WTC11 (cell line): ENCODE data around the gene CYP3A4. TPM values are rescaled to one million over a fixed set of nuclear protein-coding genes. Genes with fewer than 3 reads are reported as not detected.
A peak's percentile ranks its signal among the peaks of the same experiment; 100 is the strongest.

Experiments
- ATAC-seq: fragments of 200-7000 bp; cut with Tn5 transposase; 2 replicates; pipeline ENCODE4 v1.10.0; 2021; ENCODE audit warnings: mild to moderate bottlenecking, moderate library complexity
- CTCF ChIA-PET: fragments of 300-600 bp; sonication (Branson Sonifier 250); formaldehyde crosslinking; loops from one replicate; lab custom pipeline; 2021; ENCODE audit warnings: antibody characterized with exemption; lab: Charles Lee
- POLR2A ChIA-PET: fragments of 350-600 bp; sonication (Branson Sonifier 250); formaldehyde crosslinking; loops from one replicate; lab custom pipeline; 2021; ENCODE audit warnings: antibody characterized with exemption; lab: Charles Lee
- DNase-seq: peaks from one replicate; pipeline ENCODE4 v3.0.0; 2021; ENCODE audit warnings: low spot score
- H3K27ac Mint-ChIP-seq: 2 replicates; pipeline ENCODE4 v1.8.0; 2021; ENCODE audit warnings: mixed read lengths
- H3K27me3 Mint-ChIP-seq: 2 replicates; pipeline ENCODE4 v1.8.0; 2021; ENCODE audit warnings: low read depth, mild to moderate bottlenecking, moderate library complexity, mixed read lengths
- H3K36me3 Mint-ChIP-seq: 2 replicates; pipeline ENCODE4 v1.8.0; 2021; ENCODE audit warnings: mixed read lengths
- H3K4me1 Mint-ChIP-seq: 2 replicates; pipeline ENCODE4 v1.8.0; 2022; ENCODE audit warnings: mixed read lengths
- H3K4me3 Mint-ChIP-seq: 2 replicates; pipeline ENCODE4 v1.8.0; 2021; ENCODE audit warnings: mild to moderate bottlenecking, moderate library complexity, mixed read lengths
- H3K9me3 Mint-ChIP-seq: 2 replicates; pipeline ENCODE4 v1.8.0; 2021; ENCODE audit warnings: mixed read lengths
- ARID4B ChIP-seq: sonication (generic); formaldehyde crosslinking; IDR thresholded peaks from 2 replicates; pipeline ENCODE4 v1.8.0; 2023; ENCODE audit warnings: missing genetic modification reagents, mild to moderate bottlenecking, borderline replicate concordance
- GABPB1 ChIP-seq: sonication (generic); formaldehyde crosslinking; IDR thresholded peaks from 2 replicates; pipeline ENCODE4 v1.8.1; 2023; ENCODE audit warnings: mild to moderate bottlenecking, missing genetic modification reagents
- MYBL2 ChIP-seq: sonication (generic); formaldehyde crosslinking; IDR thresholded peaks from 2 replicates; pipeline ENCODE4 v1.8.1; 2023; ENCODE audit warnings: mild to moderate bottlenecking, moderate library complexity, missing genetic modification reagents
- NFATC4 ChIP-seq: fragments of 250-450 bp; sonication (Bioruptor Pico); IDR thresholded peaks from 2 replicates; pipeline ENCODE4 v1.9.0; 2021; ENCODE audit warnings: mild to moderate bottlenecking
- SMAD4 ChIP-seq: sonication (generic); formaldehyde crosslinking; IDR thresholded peaks from 2 replicates; pipeline ENCODE4 v1.8.0; 2022; ENCODE audit warnings: mild to moderate bottlenecking, missing genetic modification reagents
- SOX15 ChIP-seq: fragments of 250-450 bp; sonication (Bioruptor Pico); IDR thresholded peaks from 2 replicates; pipeline ENCODE4 v1.9.0; 2021; ENCODE audit warnings: mild to moderate bottlenecking
- TP53 ChIP-seq: sonication (generic); formaldehyde crosslinking; IDR thresholded peaks from 2 replicates; pipeline ENCODE4 v1.8.1; 2023; ENCODE audit warnings: mild to moderate bottlenecking, missing genetic modification reagents
- ZNF219 ChIP-seq: sonication (generic); formaldehyde crosslinking; IDR thresholded peaks from 2 replicates; pipeline ENCODE4 v1.8.0; 2023; ENCODE audit warnings: missing genetic modification reagents, mild to moderate bottlenecking, borderline replicate concordance
- ZNF263 ChIP-seq: sonication (generic); formaldehyde crosslinking; IDR thresholded peaks from 2 replicates; pipeline ENCODE4 v1.8.1; 2022; ENCODE audit warnings: low read depth, mild to moderate bottlenecking, moderate library complexity, missing genetic modification reagents
- total RNA-seq: library from RNA; stranded (reverse); gene quantifications from 3 replicates; pipeline ENCODE4 v1.2.3, GENCODE V29; 2021
- TF ChIP-seq, protein P1 (sequence below): sonication (generic); formaldehyde crosslinking; IDR thresholded peaks from 2 replicates; pipeline ENCODE4 v1.8.1; 2023; ENCODE audit warnings: mild to moderate bottlenecking, missing genetic modification reagents, moderate library complexity
- TF ChIP-seq, protein P2 (sequence below): sonication (generic); formaldehyde crosslinking; IDR thresholded peaks from 2 replicates; pipeline ENCODE4 v1.8.0; 2022; ENCODE audit warnings: mild to moderate bottlenecking, missing genetic modification reagents

CYP3A4 gene
- total RNA-seq, 1 experiment from 2014 or later: 0.33 TPM

DNA sequence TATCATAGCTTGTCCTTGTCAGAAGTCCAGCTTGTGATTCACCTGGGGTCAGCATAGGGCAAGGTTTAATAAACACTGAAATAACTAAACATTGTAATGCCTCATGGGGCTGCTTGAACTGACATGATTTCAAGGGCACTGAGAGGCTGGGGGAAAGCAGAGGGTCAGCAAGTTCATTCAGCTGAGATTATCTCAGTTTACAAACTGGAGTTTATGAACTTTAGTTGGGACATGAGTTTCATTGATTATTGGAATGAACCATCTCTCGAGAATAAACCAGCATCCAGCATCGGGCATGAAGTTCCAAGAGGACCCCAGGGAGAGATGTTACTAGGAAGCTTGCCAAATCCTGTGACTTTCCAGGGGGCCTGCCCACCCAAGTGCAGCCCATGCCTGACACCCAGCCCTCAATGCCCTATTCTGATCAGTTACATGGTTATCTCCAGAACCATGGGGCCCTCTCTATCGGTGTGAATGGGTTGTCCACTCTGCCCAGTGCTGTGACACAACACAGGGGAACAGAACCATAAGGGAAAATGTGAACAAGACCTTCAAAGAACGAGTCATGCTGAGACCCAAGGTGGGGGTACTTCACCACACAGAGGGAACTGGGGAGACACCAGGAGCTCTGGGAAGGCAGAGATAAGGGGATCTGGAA, 41.1 kb downstream of the CYP3A4 start:
- Mint-ChIP-seq H3K4me3 (no peak overlapping the region), H3K4me1 (peaks cover 13% of the 10 kb centered on the region), H3K27ac (no peak overlapping the region), H3K27me3 (peaks cover 18% of the 10 kb centered on the region), H3K36me3 (0 out of 2 replicates have a peak, but pooled peaks cover 2% of the 10 kb centered on the region), H3K9me3 (peaks cover 14% of the 10 kb centered on the region)
- POLR2A ChIA-PET: no interaction called here
- no peak for DNase-seq
- CTCF ChIA-PET: no interaction called here
- no peak for ATAC-seq
- TF ChIP-seq ZNF219 (CRISPR knock-in tag): no peak
- peak; percentile 72 for TF ChIP-seq GABPB1 (CRISPR knock-in tag)

DNA sequence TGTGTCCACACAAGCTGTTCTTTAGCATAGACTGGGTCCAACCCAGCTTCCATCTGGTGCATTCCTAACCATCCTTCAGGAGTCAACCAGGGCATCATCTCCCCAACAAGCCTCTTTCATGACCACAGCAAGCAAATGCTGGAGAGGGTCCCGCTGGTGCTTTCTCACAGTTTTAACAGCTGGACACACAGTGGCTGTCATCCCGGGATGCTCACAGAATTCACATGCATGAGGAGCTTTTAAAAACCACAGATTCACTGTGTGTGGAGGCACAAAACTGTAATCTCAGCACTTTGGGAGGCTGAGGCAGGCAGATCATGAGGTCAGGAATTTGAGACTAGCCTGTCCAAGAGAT, 42.6 kb downstream of the CYP3A4 start:
- CTCF ChIA-PET: interaction anchor here (1.5 kb wide), 1 partner anchor 216 kb away, joined by 3 read pairs; no protein-coding TSS in a partner anchor
- peaks cover 14% of the 10 kb centered on the region for H3K27me3 Mint-ChIP-seq
- DNase-seq: no peak
- no peak overlapping the region for H3K4me3 Mint-ChIP-seq
- no peak overlapping the region for H3K27ac Mint-ChIP-seq
- H3K36me3 Mint-ChIP-seq: 0 out of 2 replicates have a peak, but pooled peaks cover 2% of the 10 kb centered on the region
- ATAC-seq: no peak
- H3K4me1 Mint-ChIP-seq: peaks cover 24% of the 10 kb centered on the region
- TF ChIP-seq NFATC4 (CRISPR knock-in tag) (no peak), ZNF263 (CRISPR knock-in tag) (no peak), SOX15 (no peak), TP53 (CRISPR knock-in tag) (no peak), SMAD4 (CRISPR knock-in tag) (no peak), ARID4B (CRISPR knock-in tag) (no peak)
- TF ChIP-seq, protein P1, sequence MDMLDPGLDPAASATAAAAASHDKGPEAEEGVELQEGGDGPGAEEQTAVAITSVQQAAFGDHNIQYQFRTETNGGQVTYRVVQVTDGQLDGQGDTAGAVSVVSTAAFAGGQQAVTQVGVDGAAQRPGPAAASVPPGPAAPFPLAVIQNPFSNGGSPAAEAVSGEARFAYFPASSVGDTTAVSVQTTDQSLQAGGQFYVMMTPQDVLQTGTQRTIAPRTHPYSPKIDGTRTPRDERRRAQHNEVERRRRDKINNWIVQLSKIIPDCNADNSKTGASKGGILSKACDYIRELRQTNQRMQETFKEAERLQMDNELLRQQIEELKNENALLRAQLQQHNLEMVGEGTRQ (CRISPR knock-in tag): no peak
- TF ChIP-seq, protein P2, sequence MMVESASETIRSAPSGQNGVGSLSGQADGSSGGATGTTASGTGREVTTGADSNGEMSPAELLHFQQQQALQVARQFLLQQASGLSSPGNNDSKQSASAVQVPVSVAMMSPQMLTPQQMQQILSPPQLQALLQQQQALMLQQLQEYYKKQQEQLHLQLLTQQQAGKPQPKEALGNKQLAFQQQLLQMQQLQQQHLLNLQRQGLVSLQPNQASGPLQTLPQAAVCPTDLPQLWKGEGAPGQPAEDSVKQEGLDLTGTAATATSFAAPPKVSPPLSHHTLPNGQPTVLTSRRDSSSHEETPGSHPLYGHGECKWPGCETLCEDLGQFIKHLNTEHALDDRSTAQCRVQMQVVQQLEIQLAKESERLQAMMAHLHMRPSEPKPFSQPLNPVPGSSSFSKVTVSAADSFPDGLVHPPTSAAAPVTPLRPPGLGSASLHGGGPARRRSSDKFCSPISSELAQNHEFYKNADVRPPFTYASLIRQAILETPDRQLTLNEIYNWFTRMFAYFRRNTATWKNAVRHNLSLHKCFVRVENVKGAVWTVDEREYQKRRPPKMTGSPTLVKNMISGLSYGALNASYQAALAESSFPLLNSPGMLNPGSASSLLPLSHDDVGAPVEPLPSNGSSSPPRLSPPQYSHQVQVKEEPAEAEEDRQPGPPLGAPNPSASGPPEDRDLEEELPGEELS (CRISPR knock-in tag): no peak
- H3K9me3 Mint-ChIP-seq: peaks cover 14% of the 10 kb centered on the region
- POLR2A ChIA-PET: no interaction called here

DNA sequence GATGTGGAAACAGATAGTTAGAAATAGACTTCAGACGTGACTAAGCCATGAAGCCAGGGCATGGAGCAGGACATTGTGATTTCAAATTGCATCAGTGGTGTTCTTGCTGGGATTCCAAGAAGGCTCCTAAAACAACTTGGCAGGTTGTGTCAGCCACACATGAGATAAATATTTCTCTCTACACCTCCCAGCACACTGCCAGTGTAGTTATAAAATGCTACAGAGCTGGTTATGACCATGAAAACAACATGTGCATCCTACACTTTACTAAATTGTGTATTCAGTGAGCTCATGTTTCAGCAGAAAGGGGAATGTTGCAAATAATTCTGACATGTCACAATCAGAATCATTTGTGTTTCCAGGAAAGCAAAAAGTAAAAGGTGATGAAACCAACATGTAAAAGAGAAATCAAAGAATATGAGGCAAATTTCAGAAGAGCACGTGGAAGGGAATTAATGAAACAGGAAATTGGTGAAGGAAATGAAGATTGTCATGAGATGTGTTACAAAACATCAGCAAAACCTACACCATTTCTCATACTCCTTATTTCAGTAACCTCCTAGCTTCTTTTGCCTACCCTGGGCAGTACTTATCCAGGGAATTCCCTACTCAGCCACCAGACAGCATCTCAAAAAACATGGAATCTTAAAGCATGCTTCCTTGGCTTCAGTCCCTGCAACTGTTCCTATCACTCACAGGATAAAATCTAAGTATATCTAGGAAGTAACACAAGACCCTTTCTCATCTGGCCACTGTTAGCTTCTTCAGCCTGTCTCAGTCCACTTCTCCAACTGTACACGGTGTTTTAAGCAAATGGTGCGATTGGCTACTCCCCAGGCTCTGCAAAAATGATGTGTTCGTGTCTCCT, 43.2 kb downstream of the CYP3A4 start:
- no peak overlapping the region for H3K4me3 Mint-ChIP-seq
- H3K9me3 Mint-ChIP-seq: peaks cover 12% of the 10 kb centered on the region
- TF ChIP-seq MYBL2 (no peak), GABPB1 (CRISPR knock-in tag) (peak; percentile 78)
- H3K36me3 Mint-ChIP-seq: 0 out of 2 replicates have a peak, but pooled peaks cover 2% of the 10 kb centered on the region
- no peak overlapping the region for H3K27ac Mint-ChIP-seq
- no peak for ATAC-seq
- no peak for DNase-seq
- H3K4me1 Mint-ChIP-seq: peaks cover 24% of the 10 kb centered on the region
- peaks cover 12% of the 10 kb centered on the region; the same call in 1 of the 2 replicates for H3K27me3 Mint-ChIP-seq
- CTCF ChIA-PET: interaction anchor here (1.5 kb wide), 1 partner anchor 215 kb away, joined by 3 read pairs; no protein-coding TSS in a partner anchor
- POLR2A ChIA-PET: no interaction called here
